RWPE1 (cell line): ENCODE results near the gene B3GNT4.
A peak's percentile ranks its signal among the peaks of the same experiment; 100 is the strongest.

Source experiments
- CTCF ChIA-PET: fragments of 350-600 bp; sonication (Branson Sonifier 250); formaldehyde crosslinking; extraction: SDS; loops from one replicate; lab custom pipeline; 2021; lab: Yijun Ruan, JAX
- POLR2A ChIA-PET: fragments of 400-600 bp; formaldehyde crosslinking; extraction: SDS; loops from one replicate; lab custom pipeline; 2020; ENCODE audit warnings: antibody characterized with exemption; ENCODE audit not compliant: low non-redundant PET; lab: Yijun Ruan, JAX
- DNase-seq: peaks from one replicate; pipeline ENCODE4 v3.0.0; 2012; ENCODE audit warnings: low spot score
- H3K27ac ChIP-seq: fragments of 450-650 bp; 2 replicates; pipeline ENCODE4 v1.5.1; 2017
- TF ChIP-seq, protein P1 (sequence below): fragments of 450-650 bp; conservative IDR thresholded peaks from 2 replicates; pipeline ENCODE4 v1.5.1; 2017; ENCODE audit warnings: low read depth, mild to moderate bottlenecking

B3GNT4 gene

DNA sequence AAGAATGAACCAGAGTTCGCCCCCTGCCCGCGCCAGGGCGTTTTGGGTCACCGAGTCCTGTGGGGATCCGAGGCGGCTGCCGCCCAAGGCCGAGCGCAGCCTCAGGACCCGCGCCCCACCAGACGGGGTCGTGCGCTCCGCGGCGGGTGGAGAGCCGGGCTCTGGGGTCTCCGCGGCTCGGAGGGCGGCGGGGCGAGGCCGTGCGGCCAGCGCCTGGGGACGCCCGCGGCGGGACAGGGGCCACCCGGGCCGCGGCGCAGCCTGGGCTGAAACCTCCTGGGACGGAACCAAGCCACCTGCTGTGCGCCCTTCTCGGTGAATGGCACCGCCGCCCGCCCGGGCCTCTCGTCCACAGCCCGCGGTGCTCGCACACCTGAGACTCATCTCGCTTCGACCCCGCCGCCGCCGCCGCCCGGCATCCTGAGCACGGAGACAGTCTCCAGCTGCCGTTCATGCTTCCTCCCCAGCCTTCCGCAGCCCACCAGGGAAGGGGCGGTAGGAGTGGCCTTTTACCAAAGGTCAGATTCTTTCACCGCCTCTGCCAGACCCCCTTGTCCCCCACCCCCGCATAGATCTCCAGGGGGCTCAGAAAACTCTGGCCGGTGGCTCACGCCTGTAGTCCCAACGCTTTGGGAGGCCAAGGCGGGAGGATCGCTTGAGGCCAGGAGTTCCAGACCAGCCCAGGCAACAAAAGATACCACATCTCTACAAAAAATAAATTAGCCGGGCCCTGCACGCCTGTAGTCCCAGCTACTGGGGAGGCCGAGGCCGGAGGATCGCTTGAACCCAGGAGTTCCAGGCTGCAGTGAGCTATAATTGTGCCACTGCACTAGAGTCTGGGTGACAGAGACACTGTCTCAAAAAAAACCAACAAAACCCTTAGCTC, 901 bp downstream of the B3GNT4 start:
- H3K27ac ChIP-seq = no peak overlapping the region
- POLR2A ChIA-PET = no interaction called here
- CTCF ChIA-PET = interaction anchor here (0.6 kb wide), 1 partner anchor 410 kb away, joined by 4 read pairs; no protein-coding TSS in a partner anchor
- TF ChIP-seq, protein P1, sequence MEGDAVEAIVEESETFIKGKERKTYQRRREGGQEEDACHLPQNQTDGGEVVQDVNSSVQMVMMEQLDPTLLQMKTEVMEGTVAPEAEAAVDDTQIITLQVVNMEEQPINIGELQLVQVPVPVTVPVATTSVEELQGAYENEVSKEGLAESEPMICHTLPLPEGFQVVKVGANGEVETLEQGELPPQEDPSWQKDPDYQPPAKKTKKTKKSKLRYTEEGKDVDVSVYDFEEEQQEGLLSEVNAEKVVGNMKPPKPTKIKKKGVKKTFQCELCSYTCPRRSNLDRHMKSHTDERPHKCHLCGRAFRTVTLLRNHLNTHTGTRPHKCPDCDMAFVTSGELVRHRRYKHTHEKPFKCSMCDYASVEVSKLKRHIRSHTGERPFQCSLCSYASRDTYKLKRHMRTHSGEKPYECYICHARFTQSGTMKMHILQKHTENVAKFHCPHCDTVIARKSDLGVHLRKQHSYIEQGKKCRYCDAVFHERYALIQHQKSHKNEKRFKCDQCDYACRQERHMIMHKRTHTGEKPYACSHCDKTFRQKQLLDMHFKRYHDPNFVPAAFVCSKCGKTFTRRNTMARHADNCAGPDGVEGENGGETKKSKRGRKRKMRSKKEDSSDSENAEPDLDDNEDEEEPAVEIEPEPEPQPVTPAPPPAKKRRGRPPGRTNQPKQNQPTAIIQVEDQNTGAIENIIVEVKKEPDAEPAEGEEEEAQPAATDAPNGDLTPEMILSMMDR = no peak
- DNase-seq = no peak

DNA sequence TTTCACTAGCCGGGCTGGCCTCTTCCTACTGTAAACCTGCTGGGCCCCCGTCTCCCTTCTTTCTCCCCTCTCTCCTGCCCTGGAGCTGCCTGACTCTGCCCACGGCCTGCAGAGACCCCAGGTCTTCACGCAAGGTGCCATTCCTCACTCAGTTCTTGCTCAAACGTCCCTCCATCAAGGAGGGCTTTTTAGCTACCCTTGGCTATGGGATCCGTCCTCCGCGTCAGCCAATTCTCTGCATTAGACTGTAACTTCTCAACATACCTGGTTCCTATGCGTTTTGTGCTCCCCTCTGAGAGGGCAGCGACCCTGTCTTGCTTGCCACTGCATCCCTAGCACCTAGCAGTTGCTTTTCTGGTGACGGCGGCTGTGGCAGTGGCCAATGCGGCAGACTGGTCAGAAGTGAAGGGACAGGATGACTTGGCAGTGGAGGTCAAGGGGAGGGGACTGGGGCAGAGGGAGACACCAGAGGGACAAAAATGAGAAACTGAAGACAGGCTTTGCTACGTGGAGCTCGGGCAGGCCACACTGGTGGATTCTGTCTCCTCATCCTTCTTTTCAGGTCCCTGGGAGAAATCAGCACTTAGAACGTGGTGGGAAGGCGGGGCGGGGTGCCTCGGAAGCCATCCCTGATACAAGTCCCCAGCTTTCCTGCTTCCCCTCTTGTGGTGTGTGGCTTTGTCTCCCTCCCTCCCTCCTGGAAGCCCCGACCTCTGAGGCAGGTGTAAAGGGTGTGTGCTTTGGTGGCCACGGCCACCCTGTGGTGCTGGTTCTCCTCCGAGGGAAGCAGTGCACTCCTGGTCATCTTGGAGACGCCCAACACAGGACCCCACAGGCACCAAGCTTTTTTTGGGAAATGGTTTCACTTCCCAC, 1.8 kb downstream of the B3GNT4 start:
- ChIA-PET CTCF (interaction anchor here (0.5 to 0.6 kb wide), 2 partner anchors 411 to 1404 kb away, joined by 4 read pairs; no protein-coding TSS in a partner anchor), POLR2A (interaction anchor here (0.6 kb wide), 1 partner anchor 12 kb away, joined by 3 read pairs; no protein-coding TSS in a partner anchor)
- TF ChIP-seq, protein P1 = no peak

DNA sequence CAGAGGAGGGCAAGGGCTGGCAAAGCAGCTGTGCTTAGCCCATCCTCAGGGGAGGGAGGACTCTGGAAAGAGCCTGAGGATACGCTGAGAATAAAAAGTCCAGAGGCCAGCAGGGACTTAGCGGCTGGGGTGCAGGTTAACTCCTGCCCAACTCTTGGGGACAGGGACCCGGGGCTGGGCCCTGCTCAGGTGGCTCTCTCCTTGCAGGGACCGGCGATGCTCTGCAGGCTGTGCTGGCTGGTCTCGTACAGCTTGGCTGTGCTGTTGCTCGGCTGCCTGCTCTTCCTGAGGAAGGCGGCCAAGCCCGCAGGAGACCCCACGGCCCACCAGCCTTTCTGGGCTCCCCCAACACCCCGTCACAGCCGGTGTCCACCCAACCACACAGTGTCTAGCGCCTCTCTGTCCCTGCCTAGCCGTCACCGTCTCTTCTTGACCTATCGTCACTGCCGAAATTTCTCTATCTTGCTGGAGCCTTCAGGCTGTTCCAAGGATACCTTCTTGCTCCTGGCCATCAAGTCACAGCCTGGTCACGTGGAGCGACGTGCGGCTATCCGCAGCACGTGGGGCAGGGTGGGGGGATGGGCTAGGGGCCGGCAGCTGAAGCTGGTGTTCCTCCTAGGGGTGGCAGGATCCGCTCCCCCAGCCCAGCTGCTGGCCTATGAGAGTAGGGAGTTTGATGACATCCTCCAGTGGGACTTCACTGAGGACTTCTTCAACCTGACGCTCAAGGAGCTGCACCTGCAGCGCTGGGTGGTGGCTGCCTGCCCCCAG, 2.8 kb downstream of the B3GNT4 start:
- CTCF ChIA-PET = no interaction called here
- no peak for DNase-seq
- no peak overlapping the region for H3K27ac ChIP-seq
- POLR2A ChIA-PET = no interaction called here
- TF ChIP-seq, protein P1 = no peak

More for the DNA sequence above, 1.8 kb downstream of the B3GNT4 start:
- H3K27ac ChIP-seq = no peak overlapping the region
- no peak for DNase-seq

DNA sequence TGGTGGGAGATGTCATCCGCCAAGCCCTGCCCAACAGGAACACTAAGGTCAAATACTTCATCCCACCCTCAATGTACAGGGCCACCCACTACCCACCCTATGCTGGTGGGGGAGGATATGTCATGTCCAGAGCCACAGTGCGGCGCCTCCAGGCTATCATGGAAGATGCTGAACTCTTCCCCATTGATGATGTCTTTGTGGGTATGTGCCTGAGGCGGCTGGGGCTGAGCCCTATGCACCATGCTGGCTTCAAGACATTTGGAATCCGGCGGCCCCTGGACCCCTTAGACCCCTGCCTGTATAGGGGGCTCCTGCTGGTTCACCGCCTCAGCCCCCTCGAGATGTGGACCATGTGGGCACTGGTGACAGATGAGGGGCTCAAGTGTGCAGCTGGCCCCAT, 3.5 kb downstream of the B3GNT4 start:
- CTCF ChIA-PET = interaction anchor here (0.7 kb wide), 1 partner anchor 294 kb away, joined by 3 read pairs; the partner anchor contains the start of gene ZCCHC8
- no peak for DNase-seq
- TF ChIP-seq, protein P1 = no peak
- POLR2A ChIA-PET = no interaction called here
- peak overlapping the region; percentile 15; the same call in 1 of the 2 replicates for H3K27ac ChIP-seq

DNA sequence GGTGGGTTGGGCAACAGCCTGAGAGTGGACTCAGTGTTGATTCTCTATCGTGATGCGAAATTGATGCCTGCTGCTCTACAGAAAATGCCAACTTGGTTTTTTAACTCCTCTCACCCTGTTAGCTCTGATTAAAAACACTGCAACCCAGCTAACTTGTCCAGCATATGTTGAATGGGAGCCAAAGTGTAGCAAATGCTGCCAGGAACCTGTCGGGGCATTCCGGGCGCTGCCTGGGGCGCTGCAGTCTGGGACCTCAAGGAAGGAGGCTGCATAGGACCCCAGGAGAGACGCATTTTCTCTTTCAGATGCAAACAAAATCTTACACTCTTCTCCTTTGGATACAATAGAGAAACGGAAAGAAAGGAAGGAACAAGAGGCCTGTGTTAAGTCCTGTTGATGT, 3.9 kb downstream of the B3GNT4 start:
- ChIA-PET CTCF (interaction anchor here (0.7 kb wide), 1 partner anchor 294 kb away, joined by 3 read pairs; the partner anchor contains the start of gene ZCCHC8), POLR2A (no interaction called here)
- TF ChIP-seq, protein P1 = no peak

More for the DNA sequence above, 3.9 kb downstream of the B3GNT4 start:
- H3K27ac ChIP-seq = peak overlapping the region; percentile 15; the same call in 1 of the 2 replicates
- DNase-seq = no peak
